Neuronal stem cell (in vitro differentiated cells): ENCODE measurements around the gene ATP5MC2.

Experiments
- DNase-seq: peaks from one replicate; pipeline ENCODE4 v3.0.0-alpha.2; 2013; ENCODE audit warnings: low spot score
- H2AFZ ChIP-seq: one replicate; pipeline ENCODE4 v1.6.1; 2013; ENCODE audit warnings: mild to moderate bottlenecking, low read length, inconsistent platforms
- H2AK5ac ChIP-seq: 2 replicates; pipeline ENCODE4 v1.6.1; 2013; ENCODE audit warnings: low read depth, mild to moderate bottlenecking, inconsistent platforms, low read length, moderate library complexity, mixed read lengths
- H2BK120ac ChIP-seq: 2 replicates; pipeline ENCODE4 v1.6.1; 2013; ENCODE audit warnings: low read depth, mild to moderate bottlenecking, inconsistent platforms, low read length, moderate library complexity, mixed read lengths
- H2BK12ac ChIP-seq: one replicate; pipeline ENCODE4 v1.6.1; 2013; ENCODE audit warnings: low read length, inconsistent platforms
- H2BK15ac ChIP-seq: 2 replicates; pipeline ENCODE4 v1.6.1; 2013; ENCODE audit warnings: mild to moderate bottlenecking, low read length, inconsistent platforms, mixed read lengths
- H2BK5ac ChIP-seq: one replicate; pipeline ENCODE4 v1.6.1; 2013; ENCODE audit warnings: inconsistent platforms, mild to moderate bottlenecking, low read length, moderate library complexity
- H3K14ac ChIP-seq: one replicate; pipeline ENCODE4 v1.6.1; 2013; ENCODE audit warnings: low read length, inconsistent platforms
- H3K18ac ChIP-seq: 2 replicates; pipeline ENCODE4 v1.6.1; 2013; ENCODE audit warnings: low read length, inconsistent platforms
- H3K23ac ChIP-seq: 2 replicates; pipeline ENCODE4 v1.6.1; 2013; ENCODE audit warnings: low read depth, mild to moderate bottlenecking, mixed read lengths, low read length, inconsistent platforms; ENCODE audit not compliant: poor library complexity
- H3K27ac ChIP-seq: replicated peaks from 3 replicates; pipeline ENCODE4 v1.5.1; 2013; ENCODE audit warnings: low read length, inconsistent platforms
- H3K27me3 ChIP-seq, 3 experiments: 2 replicates each; pipeline ENCODE4 v1.6.1; 2013; ENCODE audit warnings: low read length in 3 of 3, mild to moderate bottlenecking in 2 of 3, inconsistent platforms in 1 of 3, low read depth in 1 of 3, mixed read lengths in 1 of 3, moderate library complexity in 1 of 3; ENCODE audit not compliant: control insufficient read depth in 3 of 3, insufficient read depth in 3 of 3
- H3K36me3 ChIP-seq, 2 donors: replicated peaks in 1 of 2; 2 replicates each; pipeline ENCODE4 v1.6.1; 2013; ENCODE audit warnings: low read length in 2 of 2; ENCODE audit not compliant: control insufficient read depth in 2 of 2, insufficient read depth in 2 of 2
- H3K4ac ChIP-seq: 2 replicates; pipeline ENCODE4 v1.6.1; 2013; ENCODE audit warnings: inconsistent platforms, mild to moderate bottlenecking, low read length, moderate library complexity
- H3K4me1 ChIP-seq, 2 donors: 1 replicate in 1 of 2; 2 replicates in 1 of 2; pipeline ENCODE4 v1.6.1; 2013; ENCODE audit warnings: low read length in 2 of 2, low read depth in 1 of 2; ENCODE audit not compliant: control insufficient read depth in 2 of 2, insufficient read depth in 1 of 2
- H3K4me2 ChIP-seq: one replicate; pipeline ENCODE4 v1.6.1; 2013; ENCODE audit warnings: mild to moderate bottlenecking, low read length, inconsistent platforms; ENCODE audit not compliant: insufficient read depth, poor library complexity, severe bottlenecking
- H3K4me3 ChIP-seq, 2 donors: 2 replicates each; pipeline ENCODE4 v1.5.1; 2013; ENCODE audit warnings: low read length in 2 of 2, mild to moderate bottlenecking in 2 of 2, inconsistent platforms in 1 of 2, moderate library complexity in 1 of 2
- H3K79me1 ChIP-seq: one replicate; pipeline ENCODE4 v1.6.1; 2013; ENCODE audit warnings: low read depth, mild to moderate bottlenecking, inconsistent platforms, low read length, moderate library complexity
- H3K9ac ChIP-seq: one replicate; pipeline ENCODE4 v1.6.1; 2013; ENCODE audit warnings: mild to moderate bottlenecking, low read depth, low read length, inconsistent platforms; ENCODE audit not compliant: poor library complexity
- H3K9me3 ChIP-seq, 2 donors: replicated peaks in 1 of 2; 2 replicates each; pipeline versions ENCODE3 to v1.6.1; 2013; ENCODE audit warnings: low read length in 2 of 2, mild to moderate bottlenecking in 2 of 2, inconsistent platforms in 1 of 2, low read depth in 1 of 2, mixed read lengths in 1 of 2, moderate library complexity in 1 of 2; ENCODE audit not compliant: control insufficient read depth in 2 of 2, insufficient read depth in 1 of 2
- H4K8ac ChIP-seq: one replicate; pipeline ENCODE4 v1.6.1; 2013; ENCODE audit warnings: low read depth, mild to moderate bottlenecking, inconsistent platforms, low read length, moderate library complexity
- H4K91ac ChIP-seq: one replicate; pipeline ENCODE4 v1.6.1; 2013; ENCODE audit warnings: low read length, low read depth, mild to moderate bottlenecking, inconsistent platforms; ENCODE audit not compliant: poor library complexity
- WGBS, 2 donors: extraction: QIAGEN DNeasy Blood & Tissue Kit; methylation state at CpG; one replicate each; pipeline ENCODE4 v1.1.7; 2013; ENCODE audit warnings: missing lambda C conversion rate in 2 of 2, mixed read lengths in 1 of 2; ENCODE audit not compliant: insufficient read length in 2 of 2, insufficient replicate concordance in 1 of 2; ENCODE audit errors: extremely low coverage in 2 of 2; 5-methylcytosine and 5-hydroxymethylcytosine counted together

Gene ATP5MC2

DNA sequence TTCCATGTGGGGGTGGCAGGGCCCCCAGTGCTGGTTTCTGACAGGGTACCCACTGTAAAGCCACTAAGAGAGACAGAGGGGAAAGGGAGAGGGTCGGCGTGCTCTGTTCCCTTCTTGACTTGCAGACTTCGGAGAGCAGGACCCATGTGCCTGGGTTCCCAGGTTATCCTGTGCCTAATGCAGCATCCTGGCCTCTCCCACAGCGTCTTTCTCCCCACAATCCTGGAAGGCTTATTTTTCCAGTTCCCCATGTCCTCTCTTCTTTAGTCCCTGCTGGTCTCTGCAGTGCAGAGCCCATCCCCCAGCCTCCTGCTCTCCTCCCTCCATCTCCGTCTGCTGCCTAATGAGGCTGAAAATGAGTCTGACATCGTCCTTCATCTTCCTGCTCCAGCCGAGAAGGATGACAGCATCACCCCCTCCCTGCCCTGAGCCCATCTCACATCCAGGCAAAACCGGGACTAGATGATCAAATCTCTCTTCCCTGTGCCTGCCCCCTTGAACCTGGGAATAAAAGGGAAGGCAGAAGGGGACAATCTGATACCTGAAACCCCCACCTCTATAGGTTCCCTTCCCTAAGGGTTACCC is 36.3 kb upstream of the ATP5MC2 start:
- Histone ChIP-seq H2BK15ac (no peak overlapping the region), H3K36me3 (no peaks in the 10 kb centered on the region), H3K79me1 (no peaks in the 10 kb centered on the region), H3K4me1 (peaks cover 4 to 10% of the 10 kb centered on the region in 2 donors), H2AK5ac (no peak overlapping the region), H4K91ac (no peak overlapping the region), H2AFZ (no peak overlapping the region), H3K4me3 (no peak overlapping the region), H2BK5ac (no peak overlapping the region), H2BK120ac (no peak overlapping the region), H3K14ac (no peak overlapping the region), H3K27me3 (peaks cover 0 to 13% (median 0%) of the 10 kb centered on the region in 3 experiments), H3K23ac (no peak overlapping the region), H3K27ac (no peak overlapping the region), H4K8ac (no peak overlapping the region), H3K4ac (no peak overlapping the region), H3K9ac (no peak overlapping the region), H2BK12ac (no peak overlapping the region), H3K18ac (no peak overlapping the region), H3K4me2 (no peak overlapping the region), H3K9me3 (no peaks in the 10 kb centered on the region)
- no CpG with 5 or more reads among the region's 8 CpGs for WGBS, 2 donors
- DNase-seq: no peak

DNA sequence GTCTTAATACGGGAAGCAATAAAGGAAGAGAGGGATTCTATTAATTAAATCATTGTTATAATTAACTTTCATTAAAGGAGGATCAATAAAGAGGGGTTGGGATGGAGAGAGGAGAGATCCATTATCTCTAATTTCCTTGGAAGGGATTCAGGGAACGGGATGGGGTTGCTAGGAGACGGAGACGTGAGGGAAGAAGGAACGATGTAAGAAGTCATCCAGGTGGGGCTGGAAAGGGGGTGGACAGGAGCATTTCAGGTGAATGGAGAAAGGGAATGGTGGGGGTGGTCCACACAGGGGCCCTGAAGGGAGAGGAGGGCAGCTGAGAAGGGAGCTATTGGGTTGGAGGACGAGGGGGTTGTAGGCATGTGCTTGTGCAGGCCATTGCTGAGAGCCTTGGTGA is 34.2 kb upstream of the ATP5MC2 start:
- H3K9me3 ChIP-seq: no peaks in the 10 kb centered on the region
- no peak overlapping the region for H2BK120ac ChIP-seq
- H3K27ac ChIP-seq: no peak overlapping the region
- H3K79me1 ChIP-seq: no peaks in the 10 kb centered on the region
- H3K18ac ChIP-seq: no peak overlapping the region
- no peak overlapping the region for H3K4me2 ChIP-seq
- no CpG with 5 or more reads among the region's 6 CpGs for WGBS, 2 donors
- H3K36me3 ChIP-seq: no peaks in the 10 kb centered on the region
- no peak overlapping the region for H4K8ac ChIP-seq
- H3K23ac ChIP-seq: no peak overlapping the region
- H3K14ac ChIP-seq: no peak overlapping the region
- H2BK5ac ChIP-seq: no peak overlapping the region
- H3K27me3 ChIP-seq: peaks cover 0 to 24% (median 0%) of the 10 kb centered on the region in 3 experiments
- no peak overlapping the region for H3K9ac ChIP-seq
- no peak overlapping the region for H2BK12ac ChIP-seq
- no peak overlapping the region for H2BK15ac ChIP-seq
- DNase-seq: no peak
- no peak overlapping the region for H3K4ac ChIP-seq
- no peak overlapping the region for H4K91ac ChIP-seq
- peaks cover 4 to 10% of the 10 kb centered on the region in 2 donors for H3K4me1 ChIP-seq
- H2AK5ac ChIP-seq: no peak overlapping the region
- H2AFZ ChIP-seq: no peak overlapping the region
- H3K4me3 ChIP-seq: no peak overlapping the region

DNA sequence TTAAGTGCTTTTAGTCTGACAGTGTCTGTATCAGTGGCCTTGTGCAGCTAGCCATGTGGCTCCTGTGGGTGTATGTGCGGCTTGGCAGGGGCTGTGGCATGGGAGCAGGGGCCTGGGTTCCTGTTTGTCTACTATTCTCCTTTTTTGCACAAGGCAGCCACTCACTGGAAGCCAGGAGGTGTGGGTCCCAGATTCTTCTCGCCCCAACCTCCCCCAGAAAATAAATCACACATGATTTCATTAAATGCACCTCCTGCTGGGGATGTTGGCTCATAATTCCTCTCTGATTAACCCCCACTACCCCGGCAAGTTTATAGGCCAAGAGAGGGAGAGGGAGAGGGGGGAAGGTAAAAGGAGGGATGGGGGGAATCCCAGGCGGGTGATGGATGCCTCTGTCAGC is 33.8 kb upstream of the ATP5MC2 start:
- H3K14ac ChIP-seq: no peak overlapping the region
- H3K79me1 ChIP-seq: no peaks in the 10 kb centered on the region
- no peak overlapping the region for H4K91ac ChIP-seq
- H3K18ac ChIP-seq: no peak overlapping the region
- no peak overlapping the region for H2BK15ac ChIP-seq
- H3K4me2 ChIP-seq: no peak overlapping the region
- H3K4me1 ChIP-seq: peaks cover 4 to 10% of the 10 kb centered on the region in 2 donors
- no peak overlapping the region for H3K4me3 ChIP-seq
- H2BK120ac ChIP-seq: no peak overlapping the region
- H3K23ac ChIP-seq: no peak overlapping the region
- no peak overlapping the region for H2BK12ac ChIP-seq
- H3K36me3 ChIP-seq: no peaks in the 10 kb centered on the region
- WGBS, 2 donors: no CpG with 5 or more reads among the region's 4 CpGs
- no peaks in the 10 kb centered on the region for H3K9me3 ChIP-seq
- H2AFZ ChIP-seq: no peak overlapping the region
- H4K8ac ChIP-seq: no peak overlapping the region
- H3K4ac ChIP-seq: no peak overlapping the region
- no peak overlapping the region for H3K9ac ChIP-seq
- peaks cover 0 to 25% (median 0%) of the 10 kb centered on the region in 3 experiments for H3K27me3 ChIP-seq
- no peak overlapping the region for H2BK5ac ChIP-seq
- no peak overlapping the region for H2AK5ac ChIP-seq
- DNase-seq: no peak
- H3K27ac ChIP-seq: no peak overlapping the region

DNA sequence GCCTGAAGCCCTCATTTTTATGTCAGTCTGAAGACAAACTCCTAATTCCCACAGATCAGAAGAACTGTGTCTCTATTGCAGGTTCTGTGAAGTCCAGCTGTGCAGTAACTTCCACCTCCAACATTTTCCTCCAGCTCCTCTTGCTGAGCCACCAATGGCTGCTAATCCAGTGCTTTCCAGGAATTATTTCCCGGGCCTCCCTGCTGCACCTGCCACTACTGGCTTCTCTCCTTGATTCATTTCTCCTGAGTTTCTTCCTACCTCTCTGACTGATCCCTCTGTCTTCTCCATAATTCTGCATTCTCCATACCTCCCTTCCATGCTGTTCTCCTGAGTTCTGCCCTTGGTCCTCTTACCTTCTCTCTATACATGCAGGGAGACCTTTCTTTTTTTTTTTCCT is 30.2 kb upstream of the ATP5MC2 start:
- H2BK5ac ChIP-seq: no peak overlapping the region
- no peak overlapping the region for H2BK120ac ChIP-seq
- H3K36me3 ChIP-seq: no peaks in the 10 kb centered on the region
- H3K4ac ChIP-seq: no peak overlapping the region
- no peak overlapping the region for H4K91ac ChIP-seq
- no CpG with 5 or more reads among the region's 1 CpG for WGBS, 2 donors
- H3K4me2 ChIP-seq: no peak overlapping the region
- H3K9me3 ChIP-seq: no peaks in the 10 kb centered on the region
- no peak overlapping the region for H3K4me3 ChIP-seq
- H3K9ac ChIP-seq: no peak overlapping the region
- no peak overlapping the region for H2AFZ ChIP-seq
- H3K18ac ChIP-seq: no peak overlapping the region
- H3K79me1 ChIP-seq: no peaks in the 10 kb centered on the region
- peaks cover 0 to 56% (median 3%) of the 10 kb centered on the region in 3 experiments for H3K27me3 ChIP-seq
- DNase-seq: no peak
- no peak overlapping the region for H4K8ac ChIP-seq
- no peak overlapping the region for H3K14ac ChIP-seq
- no peak overlapping the region for H3K27ac ChIP-seq
- H3K23ac ChIP-seq: no peak overlapping the region
- no peak overlapping the region for H2AK5ac ChIP-seq
- no peak overlapping the region for H2BK12ac ChIP-seq
- peaks cover 0 to 4% of the 10 kb centered on the region in 2 donors for H3K4me1 ChIP-seq
- H2BK15ac ChIP-seq: no peak overlapping the region
